ENCODE data around the gene HNF1B. TPM values are rescaled to one million over a fixed set of nuclear protein-coding genes. Genes with fewer than 3 reads are reported as not detected.

The HNF1B gene
- total RNA-seq, 1 donor from 2014 or later: 0.13 TPM

- DNase-seq (ENCODE audit: low spot score): no peak
- no peak overlapping the region for H3K27ac Mint-ChIP-seq (ENCODE audit: unreplicated experiment)
- no peaks in the 10 kb centered on the region for H3K27me3 Mint-ChIP-seq (ENCODE audit: unreplicated experiment)
- TF ChIP-seq, protein P1, sequence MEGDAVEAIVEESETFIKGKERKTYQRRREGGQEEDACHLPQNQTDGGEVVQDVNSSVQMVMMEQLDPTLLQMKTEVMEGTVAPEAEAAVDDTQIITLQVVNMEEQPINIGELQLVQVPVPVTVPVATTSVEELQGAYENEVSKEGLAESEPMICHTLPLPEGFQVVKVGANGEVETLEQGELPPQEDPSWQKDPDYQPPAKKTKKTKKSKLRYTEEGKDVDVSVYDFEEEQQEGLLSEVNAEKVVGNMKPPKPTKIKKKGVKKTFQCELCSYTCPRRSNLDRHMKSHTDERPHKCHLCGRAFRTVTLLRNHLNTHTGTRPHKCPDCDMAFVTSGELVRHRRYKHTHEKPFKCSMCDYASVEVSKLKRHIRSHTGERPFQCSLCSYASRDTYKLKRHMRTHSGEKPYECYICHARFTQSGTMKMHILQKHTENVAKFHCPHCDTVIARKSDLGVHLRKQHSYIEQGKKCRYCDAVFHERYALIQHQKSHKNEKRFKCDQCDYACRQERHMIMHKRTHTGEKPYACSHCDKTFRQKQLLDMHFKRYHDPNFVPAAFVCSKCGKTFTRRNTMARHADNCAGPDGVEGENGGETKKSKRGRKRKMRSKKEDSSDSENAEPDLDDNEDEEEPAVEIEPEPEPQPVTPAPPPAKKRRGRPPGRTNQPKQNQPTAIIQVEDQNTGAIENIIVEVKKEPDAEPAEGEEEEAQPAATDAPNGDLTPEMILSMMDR (IDR thresholded peaks at IDR 0.05; ENCODE audit: unreplicated experiment): no peak
- H3K4me1 Mint-ChIP-seq (ENCODE audit: unreplicated experiment): no peaks in the 10 kb centered on the region
- H3K9me3 Mint-ChIP-seq (ENCODE audit: unreplicated experiment): no peaks in the 10 kb centered on the region
- H3K36me3 Mint-ChIP-seq (ENCODE audit: low read depth, unreplicated experiment): no peaks in the 10 kb centered on the region
- H3K4me3 Mint-ChIP-seq (ENCODE audit: unreplicated experiment): no peak overlapping the region
Measured at GRCh38 chr17:37754363-37754762, 9.5 kb upstream of the HNF1B start.

DNA sequence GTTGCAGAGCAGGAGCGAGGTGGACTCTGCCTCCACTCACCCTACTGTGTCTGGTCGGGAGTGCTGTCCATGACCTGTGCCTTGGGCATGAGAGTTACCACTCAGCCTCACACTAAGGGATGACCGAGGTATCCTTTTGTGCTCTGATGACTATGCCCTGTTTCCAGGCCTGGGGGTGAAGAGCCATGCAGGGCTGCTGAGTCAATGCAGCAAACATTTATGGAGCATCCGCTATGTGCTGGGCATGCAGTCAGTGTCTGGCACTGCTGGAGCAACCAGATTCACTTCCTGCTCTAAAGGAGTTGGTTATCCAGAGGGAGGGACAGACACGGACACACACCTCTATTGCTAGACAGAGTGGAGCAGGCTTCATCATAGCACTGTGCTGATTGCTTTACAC, 7.6 kb upstream of the HNF1B start:
- no peaks in the 10 kb centered on the region for H3K9me3 Mint-ChIP-seq (ENCODE audit: unreplicated experiment)
- H3K27me3 Mint-ChIP-seq (ENCODE audit: unreplicated experiment): no peaks in the 10 kb centered on the region
- no peaks in the 10 kb centered on the region for H3K4me1 Mint-ChIP-seq (ENCODE audit: unreplicated experiment)
- DNase-seq (ENCODE audit: low spot score): no peak
- H3K4me3 Mint-ChIP-seq (ENCODE audit: unreplicated experiment): no peak overlapping the region
- no peak overlapping the region for H3K27ac Mint-ChIP-seq (ENCODE audit: unreplicated experiment)
- H3K36me3 Mint-ChIP-seq (ENCODE audit: low read depth, unreplicated experiment): no peaks in the 10 kb centered on the region
- TF ChIP-seq, protein P1 (IDR thresholded peaks at IDR 0.05; ENCODE audit: unreplicated experiment): no peak

GRCh38 chr17:37750768-37751475, 6.1 kb upstream of the HNF1B start:
- no peak overlapping the region for H3K27ac Mint-ChIP-seq (ENCODE audit: unreplicated experiment)
- no peaks in the 10 kb centered on the region for H3K9me3 Mint-ChIP-seq (ENCODE audit: unreplicated experiment)
- H3K4me1 Mint-ChIP-seq (ENCODE audit: unreplicated experiment): no peaks in the 10 kb centered on the region
- no peak overlapping the region for H3K4me3 Mint-ChIP-seq (ENCODE audit: unreplicated experiment)
- no peak for DNase-seq (ENCODE audit: low spot score)
- TF ChIP-seq, protein P1 (IDR thresholded peaks at IDR 0.05; ENCODE audit: unreplicated experiment): no peak
- H3K27me3 Mint-ChIP-seq (ENCODE audit: unreplicated experiment): peaks cover 6% of the 10 kb centered on the region
- H3K36me3 Mint-ChIP-seq (ENCODE audit: low read depth, unreplicated experiment): no peaks in the 10 kb centered on the region

DNA sequence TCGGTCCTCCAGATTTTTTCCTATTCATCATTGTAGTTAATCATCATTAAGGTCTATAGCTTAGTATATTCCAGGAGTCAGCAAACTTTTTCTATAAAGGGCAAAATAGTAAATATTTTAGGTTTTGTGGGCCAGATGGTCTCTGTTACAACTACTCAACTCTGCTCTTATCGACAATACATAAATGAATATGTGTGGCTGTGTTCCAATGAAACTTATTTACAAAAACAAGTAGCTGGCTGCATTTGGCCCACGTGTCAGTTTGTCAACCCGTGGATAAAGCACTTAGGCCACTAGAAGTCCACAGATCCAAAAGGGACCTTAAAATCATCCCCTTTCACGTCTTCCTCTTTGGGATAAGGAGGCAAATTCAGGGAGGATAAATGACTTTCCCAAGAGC, 5.4 kb upstream of the HNF1B start:
- H3K4me3 Mint-ChIP-seq (ENCODE audit: unreplicated experiment): no peak overlapping the region
- no peaks in the 10 kb centered on the region for H3K9me3 Mint-ChIP-seq (ENCODE audit: unreplicated experiment)
- TF ChIP-seq, protein P1 (IDR thresholded peaks at IDR 0.05; ENCODE audit: unreplicated experiment): no peak
- no peaks in the 10 kb centered on the region for H3K4me1 Mint-ChIP-seq (ENCODE audit: unreplicated experiment)
- no peak overlapping the region for H3K27ac Mint-ChIP-seq (ENCODE audit: unreplicated experiment)
- H3K27me3 Mint-ChIP-seq (ENCODE audit: unreplicated experiment): peaks cover 7% of the 10 kb centered on the region
- no peaks in the 10 kb centered on the region for H3K36me3 Mint-ChIP-seq (ENCODE audit: low read depth, unreplicated experiment)
- DNase-seq (ENCODE audit: low spot score): no peak

DNA sequence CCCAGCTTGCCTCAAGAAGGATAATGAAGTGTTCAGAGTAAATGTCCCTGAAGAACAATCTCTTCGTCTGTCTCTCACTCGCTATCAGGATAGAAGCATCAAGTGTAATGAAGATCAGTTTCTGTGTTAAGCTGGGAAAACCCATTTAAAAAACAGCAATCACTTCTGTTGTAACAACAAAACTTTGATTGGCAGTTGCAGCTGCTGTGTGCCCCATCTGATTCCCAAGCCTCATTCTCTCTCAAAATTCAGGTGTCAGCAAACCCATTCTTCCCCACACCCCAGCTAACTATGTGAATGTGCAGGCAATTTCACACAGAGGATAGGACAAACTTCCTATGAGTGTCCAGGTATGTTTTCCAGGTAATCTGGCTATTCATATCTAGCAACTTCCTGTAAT, 2.4 kb upstream of the HNF1B start:
- H3K9me3 Mint-ChIP-seq (ENCODE audit: unreplicated experiment): no peaks in the 10 kb centered on the region
- no peak overlapping the region for H3K4me3 Mint-ChIP-seq (ENCODE audit: unreplicated experiment)
- no peak for DNase-seq (ENCODE audit: low spot score)
- TF ChIP-seq, protein P1 (IDR thresholded peaks at IDR 0.05; ENCODE audit: unreplicated experiment): no peak
- no peak overlapping the region for H3K27ac Mint-ChIP-seq (ENCODE audit: unreplicated experiment)
- H3K4me1 Mint-ChIP-seq (ENCODE audit: unreplicated experiment): peaks cover 3% of the 10 kb centered on the region
- no peaks in the 10 kb centered on the region for H3K36me3 Mint-ChIP-seq (ENCODE audit: low read depth, unreplicated experiment)
- peaks cover 12% of the 10 kb centered on the region for H3K27me3 Mint-ChIP-seq (ENCODE audit: unreplicated experiment)

All from endothelial cell (in vitro differentiated cells).